Measurements from ENCODE around the gene CAPN11. TPM values are rescaled to one million over a fixed set of nuclear protein-coding genes. Genes with fewer than 3 reads are reported as not detected.

Gene CAPN11
- total and polyA plus RNA-seq, 9 of the 15 experiments (the other 6 are each of a cell fraction or from before 2014, with no cell fraction given), result 0.03 to 0.61 (median 0.17) TPM; not detected in 1

DNA sequence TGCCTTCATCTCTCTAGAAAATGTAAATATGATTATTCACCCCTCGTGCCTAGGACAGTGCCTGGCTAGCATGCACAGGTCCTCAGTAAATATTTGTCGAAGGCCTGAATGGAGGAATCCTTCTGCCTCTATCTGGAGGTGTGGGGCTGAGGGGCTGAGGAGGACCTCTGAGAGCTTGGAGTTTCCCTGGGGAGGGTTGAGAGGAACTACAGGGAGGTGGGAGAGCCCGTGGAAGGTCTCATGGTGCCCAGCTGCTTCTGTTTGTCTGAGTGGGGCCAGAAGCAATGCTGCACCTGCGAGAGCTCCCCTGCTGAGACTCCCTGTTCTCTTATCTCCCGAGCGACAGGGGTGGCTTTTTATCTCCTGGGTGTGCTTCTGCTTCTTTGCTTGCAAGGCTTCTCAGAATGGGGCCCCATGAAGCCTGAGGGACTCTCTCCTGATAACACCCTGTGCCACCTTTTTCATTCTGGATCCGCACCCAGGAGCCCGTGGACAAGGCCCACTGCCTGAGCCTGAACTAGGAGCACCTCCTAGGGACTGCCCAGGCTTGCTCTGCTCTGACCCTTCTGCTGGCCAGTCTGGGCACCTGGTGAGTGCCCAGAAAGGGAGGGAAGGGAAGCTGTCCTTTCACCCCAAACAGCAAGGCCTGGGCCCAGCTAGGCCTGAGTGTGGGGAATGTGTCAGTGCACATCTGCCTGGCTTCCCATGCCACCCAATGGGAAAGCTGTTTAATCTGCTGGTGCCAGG is 67.1 kb downstream of the CAPN11 start (continued):
- TF ChIP-seq DNMT1 (IDR thresholded peaks at IDR 0.05) (no peak; the same call in 1 of the 2 replicates), ZNF445 (CRISPR knock-in tag; IDR thresholded peaks at IDR 0.05; ENCODE audit: low read depth) (no peak; the same call in 1 of the 2 replicates), HDAC1 (IDR thresholded peaks at IDR 0.05) (peak; percentile 58 to 89; a peak in 3 of 4 replicates), NONO (IDR thresholded peaks at IDR 0.05; ENCODE audit: low read depth in 2 of 2, low read length in 1 of 2) (peak in 1 of 2 experiments; percentile 81; a peak in 2 of 4 replicates), NR2C2 (CRISPR knock-in tag; IDR thresholded peaks at IDR 0.05) (no peak; the same call in 1 of the 2 replicates), NR2C2 (tag; IDR thresholded peaks at IDR 0.05) (no peak; the same call in 1 of the 2 replicates), ZFX (CRISPR knock-in tag; IDR thresholded peaks at IDR 0.05) (peak; percentile 84), POU5F1 (IDR thresholded peaks at IDR 0.05; ENCODE audit: borderline replicate concordance, low read depth, low read length, partially characterized antibody) (no peak), ZNF280A (IDR thresholded peaks at IDR 0.05; ENCODE audit: low read depth, partially characterized antibody) (no peak), NFE2L1 (tag; IDR thresholded peaks at IDR 0.05; ENCODE audit: borderline replicate concordance, low read depth) (no peak), RUNX1 (IDR thresholded peaks at IDR 0.05; ENCODE audit: low read depth) (peak; percentile 90; the same call in 1 of the 2 replicates), TGIF2 (CRISPR knock-in tag; IDR thresholded peaks at IDR 0.05) (no peak), ZNF431 (CRISPR knock-in tag; IDR thresholded peaks at IDR 0.05) (no peak), E2F3 (CRISPR knock-in tag; IDR thresholded peaks at IDR 0.05) (no peak), SP1 (CRISPR knock-in tag; IDR thresholded peaks at IDR 0.05) (no peak), EZH2 (IDR thresholded peaks at IDR 0.05; ENCODE audit: borderline replicate concordance, low read depth, low read length) (no peak), ZNF347 (CRISPR knock-in tag; IDR thresholded peaks at IDR 0.05; ENCODE audit: low read depth) (no peak), DDX20 (tag; IDR thresholded peaks at IDR 0.05; ENCODE audit: low read depth) (no peak), SMAD1 (IDR thresholded peaks at IDR 0.05; ENCODE audit: low read depth, low read length, partially characterized antibody) (peak; percentile 48), MCM3 (IDR thresholded peaks at IDR 0.05) (no peak), SUPT5H (IDR thresholded peaks at IDR 0.05) (no peak)
- TF ChIP-seq, protein P1, sequence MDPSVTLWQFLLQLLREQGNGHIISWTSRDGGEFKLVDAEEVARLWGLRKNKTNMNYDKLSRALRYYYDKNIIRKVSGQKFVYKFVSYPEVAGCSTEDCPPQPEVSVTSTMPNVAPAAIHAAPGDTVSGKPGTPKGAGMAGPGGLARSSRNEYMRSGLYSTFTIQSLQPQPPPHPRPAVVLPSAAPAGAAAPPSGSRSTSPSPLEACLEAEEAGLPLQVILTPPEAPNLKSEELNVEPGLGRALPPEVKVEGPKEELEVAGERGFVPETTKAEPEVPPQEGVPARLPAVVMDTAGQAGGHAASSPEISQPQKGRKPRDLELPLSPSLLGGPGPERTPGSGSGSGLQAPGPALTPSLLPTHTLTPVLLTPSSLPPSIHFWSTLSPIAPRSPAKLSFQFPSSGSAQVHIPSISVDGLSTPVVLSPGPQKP (CRISPR knock-in tag; IDR thresholded peaks at IDR 0.05), result no peak
- TF ChIP-seq, protein P2, sequence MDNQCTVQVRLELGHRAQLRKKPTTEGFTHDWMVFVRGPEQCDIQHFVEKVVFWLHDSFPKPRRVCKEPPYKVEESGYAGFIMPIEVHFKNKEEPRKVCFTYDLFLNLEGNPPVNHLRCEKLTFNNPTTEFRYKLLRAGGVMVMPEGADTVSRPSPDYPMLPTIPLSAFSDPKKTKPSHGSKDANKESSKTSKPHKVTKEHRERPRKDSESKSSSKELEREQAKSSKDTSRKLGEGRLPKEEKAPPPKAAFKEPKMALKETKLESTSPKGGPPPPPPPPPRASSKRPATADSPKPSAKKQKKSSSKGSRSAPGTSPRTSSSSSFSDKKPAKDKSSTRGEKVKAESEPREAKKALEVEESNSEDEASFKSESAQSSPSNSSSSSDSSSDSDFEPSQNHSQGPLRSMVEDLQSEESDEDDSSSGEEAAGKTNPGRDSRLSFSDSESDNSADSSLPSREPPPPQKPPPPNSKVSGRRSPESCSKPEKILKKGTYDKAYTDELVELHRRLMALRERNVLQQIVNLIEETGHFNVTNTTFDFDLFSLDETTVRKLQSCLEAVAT (IDR thresholded peaks at IDR 0.05), result 0 out of 4 replicates have a peak, but pooled peaks of 1 of the 2 experiments have one; percentile 35
- TF ChIP-seq, protein P3, sequence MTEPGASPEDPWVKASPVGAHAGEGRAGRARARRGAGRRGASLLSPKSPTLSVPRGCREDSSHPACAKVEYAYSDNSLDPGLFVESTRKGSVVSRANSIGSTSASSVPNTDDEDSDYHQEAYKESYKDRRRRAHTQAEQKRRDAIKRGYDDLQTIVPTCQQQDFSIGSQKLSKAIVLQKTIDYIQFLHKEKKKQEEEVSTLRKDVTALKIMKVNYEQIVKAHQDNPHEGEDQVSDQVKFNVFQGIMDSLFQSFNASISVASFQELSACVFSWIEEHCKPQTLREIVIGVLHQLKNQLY (CRISPR knock-in tag; conservative IDR thresholded peaks at IDR 0.05), result no peak

Data from K562 (cell line).